ENCODE data around the gene MDC1. TPM values are rescaled to one million over a fixed set of nuclear protein-coding genes. Genes with fewer than 3 reads are reported as not detected.
"Not testable (repeated sequence)": the region's sequence is repeated elsewhere in the genome, so short reads cannot be mapped to it uniquely, and the experiment has no call there.

Gene MDC1
- total and polyA plus RNA-seq, 2 of the 13 experiments (the other 11 are each of a cell fraction or from before 2014, with no cell fraction given): 8.4 to 14.0 TPM

DNA sequence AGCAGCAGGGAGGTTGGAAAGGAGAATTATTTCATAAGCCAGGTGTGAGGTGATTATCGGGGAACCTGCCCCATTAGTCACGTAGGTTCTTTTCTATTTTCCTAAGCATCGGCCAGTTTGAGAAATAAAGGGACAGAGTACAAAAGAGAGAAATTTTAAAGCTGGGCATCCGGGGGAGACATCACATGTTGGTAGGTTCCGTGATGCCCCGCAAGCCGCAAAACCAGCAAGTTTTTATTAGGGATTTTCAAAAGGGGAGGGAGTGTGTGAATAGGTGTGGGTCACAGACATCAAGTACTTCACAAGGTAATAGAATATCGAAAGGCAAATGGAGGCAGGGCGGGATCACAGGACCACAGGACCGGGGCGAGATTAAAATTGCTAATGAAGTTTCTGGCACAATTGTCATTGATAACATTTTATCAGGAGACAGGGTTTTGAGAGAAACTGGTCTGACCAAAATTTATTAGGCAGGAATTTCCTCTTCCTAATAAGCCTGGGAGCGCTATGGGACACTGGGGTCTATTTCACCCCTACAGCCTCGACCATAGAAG, 47.5 kb upstream of the MDC1 start (continued):
- not testable (repeated sequence) for TF ChIP-seq TCF12 (IDR thresholded peaks at IDR 0.05); NONO (IDR thresholded peaks at IDR 0.05); GABPA (IDR thresholded peaks at IDR 0.05; ENCODE audit: low read depth, low read length)
- TF ChIP-seq TCF12 (CRISPR knock-in tag; IDR thresholded peaks at IDR 0.05) (peak; percentile 88; the same call in 1 of the 2 replicates), IKZF4 (CRISPR knock-in tag; IDR thresholded peaks at IDR 0.05; ENCODE audit: borderline replicate concordance, low read depth, not compliant biosample characterization) (peak; percentile 24), NONO (CRISPR knock-in tag; conservative IDR thresholded peaks at IDR 0.05) (0 out of 2 replicates have a peak, but pooled peaks have one; percentile 2), ZNF430 (CRISPR knock-in tag; IDR thresholded peaks at IDR 0.05) (peak; percentile 45; the same call in 1 of the 2 replicates), ZSCAN29 (CRISPR knock-in tag; conservative IDR thresholded peaks at IDR 0.05) (peak; percentile 36; the same call in 1 of the 2 replicates), POGZ (CRISPR knock-in tag; IDR thresholded peaks at IDR 0.05) (peak; percentile 49; the same call in 1 of the 2 replicates), SNAI1 (CRISPR knock-in tag; IDR thresholded peaks at IDR 0.05; ENCODE audit: borderline replicate concordance) (0 out of 2 replicates have a peak, but pooled peaks have one; percentile 9), BRD4 (CRISPR knock-in tag; IDR thresholded peaks at IDR 0.05) (peak; percentile 9; the same call in 1 of the 2 replicates), ONECUT2 (CRISPR knock-in tag; IDR thresholded peaks at IDR 0.05) (0 out of 2 replicates have a peak, but pooled peaks have one; percentile 10), DPF2 (CRISPR knock-in tag; IDR thresholded peaks at IDR 0.05; ENCODE audit: borderline replicate concordance, low read depth) (peak; percentile 1; the same call in 1 of the 2 replicates), GABPA (CRISPR knock-in tag; IDR thresholded peaks at IDR 0.05; ENCODE audit: low read depth) (peak; percentile 51; the same call in 1 of the 2 replicates), ZBTB7B (CRISPR knock-in tag; IDR thresholded peaks at IDR 0.05) (0 out of 2 replicates have a peak, but pooled peaks have one; percentile 19), ZEB1 (IDR thresholded peaks at IDR 0.05; ENCODE audit: insufficient replicate concordance, low read depth) (peak; percentile 90), ZFY (CRISPR knock-in tag; IDR thresholded peaks at IDR 0.05) (0 out of 2 replicates have a peak, but pooled peaks have one; percentile 6)
- TF ChIP-seq, protein P1, sequence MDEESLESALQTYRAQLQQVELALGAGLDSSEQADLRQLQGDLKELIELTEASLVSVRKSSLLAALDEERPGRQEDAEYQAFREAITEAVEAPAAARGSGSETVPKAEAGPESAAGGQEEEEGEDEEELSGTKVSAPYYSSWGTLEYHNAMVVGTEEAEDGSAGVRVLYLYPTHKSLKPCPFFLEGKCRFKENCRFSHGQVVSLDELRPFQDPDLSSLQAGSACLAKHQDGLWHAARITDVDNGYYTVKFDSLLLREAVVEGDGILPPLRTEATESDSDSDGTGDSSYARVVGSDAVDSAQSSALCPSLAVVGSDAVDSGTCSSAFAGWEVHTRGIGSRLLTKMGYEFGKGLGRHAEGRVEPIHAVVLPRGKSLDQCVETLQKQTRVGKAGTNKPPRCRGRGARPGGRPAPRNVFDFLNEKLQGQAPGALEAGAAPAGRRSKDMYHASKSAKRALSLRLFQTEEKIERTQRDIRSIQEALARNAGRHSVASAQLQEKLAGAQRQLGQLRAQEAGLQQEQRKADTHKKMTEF (CRISPR knock-in tag; IDR thresholded peaks at IDR 0.05): peak; percentile 14; the same call in 1 of the 2 replicates
- TF ChIP-seq, protein P2, sequence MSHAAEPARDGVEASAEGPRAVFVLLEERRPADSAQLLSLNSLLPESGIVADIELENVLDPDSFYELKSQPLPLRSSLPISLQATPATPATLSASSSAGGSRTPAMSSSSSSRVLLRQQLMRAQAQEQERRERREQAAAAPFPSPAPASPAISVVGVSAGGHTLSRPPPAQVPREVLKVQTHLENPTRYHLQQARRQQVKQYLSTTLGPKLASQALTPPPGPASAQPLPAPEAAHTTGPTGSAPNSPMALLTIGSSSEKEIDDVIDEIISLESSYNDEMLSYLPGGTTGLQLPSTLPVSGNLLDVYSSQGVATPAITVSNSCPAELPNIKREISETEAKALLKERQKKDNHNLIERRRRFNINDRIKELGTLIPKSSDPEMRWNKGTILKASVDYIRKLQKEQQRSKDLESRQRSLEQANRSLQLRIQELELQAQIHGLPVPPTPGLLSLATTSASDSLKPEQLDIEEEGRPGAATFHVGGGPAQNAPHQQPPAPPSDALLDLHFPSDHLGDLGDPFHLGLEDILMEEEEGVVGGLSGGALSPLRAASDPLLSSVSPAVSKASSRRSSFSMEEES (CRISPR knock-in tag; IDR thresholded peaks at IDR 0.05): peak; percentile 11; the same call in 1 of the 2 replicates
- TF ChIP-seq, protein P3, sequence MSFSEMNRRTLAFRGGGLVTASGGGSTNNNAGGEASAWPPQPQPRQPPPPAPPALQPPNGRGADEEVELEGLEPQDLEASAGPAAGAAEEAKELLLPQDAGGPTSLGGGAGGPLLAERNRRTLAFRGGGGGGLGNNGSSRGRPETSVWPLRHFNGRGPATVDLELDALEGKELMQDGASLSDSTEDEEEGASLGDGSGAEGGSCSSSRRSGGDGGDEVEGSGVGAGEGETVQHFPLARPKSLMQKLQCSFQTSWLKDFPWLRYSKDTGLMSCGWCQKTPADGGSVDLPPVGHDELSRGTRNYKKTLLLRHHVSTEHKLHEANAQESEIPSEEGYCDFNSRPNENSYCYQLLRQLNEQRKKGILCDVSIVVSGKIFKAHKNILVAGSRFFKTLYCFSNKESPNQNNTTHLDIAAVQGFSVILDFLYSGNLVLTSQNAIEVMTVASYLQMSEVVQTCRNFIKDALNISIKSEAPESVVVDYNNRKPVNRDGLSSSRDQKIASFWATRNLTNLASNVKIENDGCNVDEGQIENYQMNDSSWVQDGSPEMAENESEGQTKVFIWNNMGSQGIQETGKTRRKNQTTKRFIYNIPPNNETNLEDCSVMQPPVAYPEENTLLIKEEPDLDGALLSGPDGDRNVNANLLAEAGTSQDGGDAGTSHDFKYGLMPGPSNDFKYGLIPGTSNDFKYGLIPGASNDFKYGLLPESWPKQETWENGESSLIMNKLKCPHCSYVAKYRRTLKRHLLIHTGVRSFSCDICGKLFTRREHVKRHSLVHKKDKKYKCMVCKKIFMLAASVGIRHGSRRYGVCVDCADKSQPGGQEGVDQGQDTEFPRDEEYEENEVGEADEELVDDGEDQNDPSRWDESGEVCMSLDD (CRISPR knock-in tag; IDR thresholded peaks at IDR 0.05; ENCODE audit: borderline replicate concordance): 0 out of 2 replicates have a peak, but pooled peaks have one; percentile 19
- TF ChIP-seq, protein P4, sequence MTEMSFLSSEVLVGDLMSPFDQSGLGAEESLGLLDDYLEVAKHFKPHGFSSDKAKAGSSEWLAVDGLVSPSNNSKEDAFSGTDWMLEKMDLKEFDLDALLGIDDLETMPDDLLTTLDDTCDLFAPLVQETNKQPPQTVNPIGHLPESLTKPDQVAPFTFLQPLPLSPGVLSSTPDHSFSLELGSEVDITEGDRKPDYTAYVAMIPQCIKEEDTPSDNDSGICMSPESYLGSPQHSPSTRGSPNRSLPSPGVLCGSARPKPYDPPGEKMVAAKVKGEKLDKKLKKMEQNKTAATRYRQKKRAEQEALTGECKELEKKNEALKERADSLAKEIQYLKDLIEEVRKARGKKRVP (CRISPR knock-in tag; IDR thresholded peaks at IDR 0.05): 0 out of 4 replicates have a peak, but pooled peaks of 1 of the 2 experiments have one; percentile 16
- TF ChIP-seq, protein P5, sequence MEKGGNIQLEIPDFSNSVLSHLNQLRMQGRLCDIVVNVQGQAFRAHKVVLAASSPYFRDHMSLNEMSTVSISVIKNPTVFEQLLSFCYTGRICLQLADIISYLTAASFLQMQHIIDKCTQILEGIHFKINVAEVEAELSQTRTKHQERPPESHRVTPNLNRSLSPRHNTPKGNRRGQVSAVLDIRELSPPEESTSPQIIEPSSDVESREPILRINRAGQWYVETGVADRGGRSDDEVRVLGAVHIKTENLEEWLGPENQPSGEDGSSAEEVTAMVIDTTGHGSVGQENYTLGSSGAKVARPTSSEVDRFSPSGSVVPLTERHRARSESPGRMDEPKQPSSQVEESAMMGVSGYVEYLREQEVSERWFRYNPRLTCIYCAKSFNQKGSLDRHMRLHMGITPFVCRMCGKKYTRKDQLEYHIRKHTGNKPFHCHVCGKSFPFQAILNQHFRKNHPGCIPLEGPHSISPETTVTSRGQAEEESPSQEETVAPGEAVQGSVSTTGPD (CRISPR knock-in tag; IDR thresholded peaks at IDR 0.05): peak; percentile 45; the same call in 1 of the 2 replicates

All from HepG2 (cell line).